ENCODE results near the gene PLN. TPM values are rescaled to one million over a fixed set of nuclear protein-coding genes. Genes with fewer than 3 reads are reported as not detected.

PLN gene
- total RNA-seq, 1 donor from 2014 or later = not detected

- TF ChIP-seq, protein P1, sequence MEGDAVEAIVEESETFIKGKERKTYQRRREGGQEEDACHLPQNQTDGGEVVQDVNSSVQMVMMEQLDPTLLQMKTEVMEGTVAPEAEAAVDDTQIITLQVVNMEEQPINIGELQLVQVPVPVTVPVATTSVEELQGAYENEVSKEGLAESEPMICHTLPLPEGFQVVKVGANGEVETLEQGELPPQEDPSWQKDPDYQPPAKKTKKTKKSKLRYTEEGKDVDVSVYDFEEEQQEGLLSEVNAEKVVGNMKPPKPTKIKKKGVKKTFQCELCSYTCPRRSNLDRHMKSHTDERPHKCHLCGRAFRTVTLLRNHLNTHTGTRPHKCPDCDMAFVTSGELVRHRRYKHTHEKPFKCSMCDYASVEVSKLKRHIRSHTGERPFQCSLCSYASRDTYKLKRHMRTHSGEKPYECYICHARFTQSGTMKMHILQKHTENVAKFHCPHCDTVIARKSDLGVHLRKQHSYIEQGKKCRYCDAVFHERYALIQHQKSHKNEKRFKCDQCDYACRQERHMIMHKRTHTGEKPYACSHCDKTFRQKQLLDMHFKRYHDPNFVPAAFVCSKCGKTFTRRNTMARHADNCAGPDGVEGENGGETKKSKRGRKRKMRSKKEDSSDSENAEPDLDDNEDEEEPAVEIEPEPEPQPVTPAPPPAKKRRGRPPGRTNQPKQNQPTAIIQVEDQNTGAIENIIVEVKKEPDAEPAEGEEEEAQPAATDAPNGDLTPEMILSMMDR (IDR thresholded peaks at IDR 0.05; ENCODE audit: insufficient read depth, low read length, severe bottlenecking) = no peak
- FAIRE-seq (no peak), DNase-seq (ENCODE audit: low read depth) (no peak)
- Histone ChIP-seq H3K27me3 (ENCODE audit: control insufficient read depth, insufficient read depth, low read length) (no peaks in the 10 kb centered on the region), H3K4me3 (ENCODE audit: low read depth, low read length) (no peak overlapping the region), H3K36me3 (ENCODE audit: control insufficient read depth, insufficient read depth, low read length) (no peaks in the 10 kb centered on the region)
Measured at GRCh38 chr6:118588626-118589025, 40.5 kb downstream of the PLN start.

GRCh38 chr6:118589186-118589585 is 41.1 kb downstream of the PLN start:
- H3K27me3 ChIP-seq (ENCODE audit: control insufficient read depth, insufficient read depth, low read length) = no peaks in the 10 kb centered on the region
- H3K36me3 ChIP-seq (ENCODE audit: control insufficient read depth, insufficient read depth, low read length) = no peaks in the 10 kb centered on the region
- TF ChIP-seq, protein P1 (IDR thresholded peaks at IDR 0.05; ENCODE audit: insufficient read depth, low read length, severe bottlenecking) = no peak
- no peak overlapping the region for H3K4me3 ChIP-seq (ENCODE audit: low read depth, low read length)
- DNase-seq (ENCODE audit: low read depth) (no peak), FAIRE-seq (no peak)

DNA sequence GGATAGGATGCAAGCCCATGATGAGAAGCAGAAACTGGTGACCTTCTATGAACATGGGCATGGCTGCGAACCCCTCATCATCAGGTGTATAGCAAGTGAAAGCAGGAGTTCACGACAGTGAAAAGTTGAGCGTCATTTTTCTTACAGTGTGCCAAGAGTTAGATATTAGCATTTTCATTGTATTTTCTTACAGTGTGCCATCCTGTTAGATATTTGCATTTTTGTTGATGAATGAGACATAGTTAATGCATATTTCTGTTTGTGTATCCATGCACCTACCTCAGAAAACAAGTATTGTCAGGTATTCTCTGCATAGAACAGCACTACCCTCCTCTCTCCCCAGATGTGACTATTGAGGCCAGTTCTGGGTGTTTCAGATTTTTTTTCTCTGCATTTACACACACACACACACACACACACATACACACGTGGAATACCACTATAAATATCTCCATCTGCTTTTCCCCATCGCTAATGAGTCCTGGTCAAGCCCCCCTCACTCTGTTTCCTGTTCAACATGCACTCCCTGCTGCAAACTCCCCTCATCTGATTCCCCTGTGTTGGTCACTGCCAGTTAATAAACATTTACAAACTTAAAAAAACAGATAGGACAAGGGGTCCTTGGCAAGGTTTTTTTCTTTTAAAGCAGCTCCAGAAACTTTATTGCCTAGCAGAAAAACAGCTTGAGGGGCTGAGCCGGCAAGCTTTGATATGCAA is 41.7 kb downstream of the PLN start:
- FAIRE-seq (no peak), DNase-seq (ENCODE audit: low read depth) (no peak)
- Histone ChIP-seq H3K4me3 (ENCODE audit: low read depth, low read length) (no peak overlapping the region), H3K36me3 (ENCODE audit: control insufficient read depth, insufficient read depth, low read length) (no peaks in the 10 kb centered on the region), H3K27me3 (ENCODE audit: control insufficient read depth, insufficient read depth, low read length) (no peaks in the 10 kb centered on the region)
- TF ChIP-seq, protein P1 (IDR thresholded peaks at IDR 0.05; ENCODE audit: insufficient read depth, low read length, severe bottlenecking) = no peak

DNA sequence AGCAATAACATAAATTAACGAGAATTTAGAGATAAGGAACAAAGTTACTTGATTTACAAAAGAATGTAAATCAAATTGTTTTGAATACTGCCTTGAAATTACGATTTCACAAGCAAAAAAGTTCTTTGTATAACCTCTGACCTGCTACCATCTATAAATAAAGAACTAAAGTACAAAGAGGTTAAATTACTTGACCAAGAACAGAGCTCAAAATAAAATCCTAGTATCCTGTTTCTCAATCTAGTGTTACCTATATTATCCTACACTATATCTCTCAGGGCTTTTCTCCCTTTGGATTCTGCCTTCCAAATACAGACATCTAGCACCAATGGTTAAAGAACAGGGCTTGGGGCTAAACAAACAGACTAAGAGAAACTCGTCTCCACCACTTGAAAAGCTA is 43.8 kb downstream of the PLN start:
- no peaks in the 10 kb centered on the region for H3K36me3 ChIP-seq (ENCODE audit: control insufficient read depth, insufficient read depth, low read length)
- H3K4me3 ChIP-seq (ENCODE audit: low read depth, low read length) = no peak overlapping the region
- H3K27me3 ChIP-seq (ENCODE audit: control insufficient read depth, insufficient read depth, low read length) = no peaks in the 10 kb centered on the region
- no peak for DNase-seq (ENCODE audit: low read depth)
- no peak for FAIRE-seq
- TF ChIP-seq, protein P1 (IDR thresholded peaks at IDR 0.05; ENCODE audit: insufficient read depth, low read length, severe bottlenecking) = no peak

- no peaks in the 10 kb centered on the region for H3K27me3 ChIP-seq (ENCODE audit: control insufficient read depth, insufficient read depth, low read length)
- H3K36me3 ChIP-seq (ENCODE audit: control insufficient read depth, insufficient read depth, low read length) = no peaks in the 10 kb centered on the region
- H3K4me3 ChIP-seq (ENCODE audit: low read depth, low read length) = no peak overlapping the region
- no peak for DNase-seq (ENCODE audit: low read depth)
- TF ChIP-seq, protein P1 (IDR thresholded peaks at IDR 0.05; ENCODE audit: insufficient read depth, low read length, severe bottlenecking) = no peak
- FAIRE-seq = no peak
Measured at GRCh38 chr6:118594877-118595276, 46.8 kb downstream of the PLN start.

Measured in bronchial epithelial cell (primary cell).